ENCODE measurements around the gene CREB1. TPM values are rescaled to one million over a fixed set of nuclear protein-coding genes. Genes with fewer than 3 reads are reported as not detected.

Gene CREB1
- total and polyA plus RNA-seq, 10 of the 15 experiments (the other 5 are each of a cell fraction or from before 2014, with no cell fraction given): 13.4 to 76.9 (median 39.5) TPM

- TF ChIP-seq ZBTB40 (IDR thresholded peaks at IDR 0.05; ENCODE audit: borderline replicate concordance) (no peak), CEBPZ (IDR thresholded peaks at IDR 0.05; ENCODE audit: low read depth, low read length) (no peak), HCFC1 (IDR thresholded peaks at IDR 0.05; ENCODE audit: low read length) (no peak), STAT3 (IDR thresholded peaks at IDR 0.05; ENCODE audit: low read depth, low read length) (no peak), LARP7 (IDR thresholded peaks at IDR 0.05) (no peak), RBBP5 (conservative IDR thresholded peaks at IDR 0.05) (no peak), HDGF (IDR thresholded peaks at IDR 0.05) (no peak), BCL3 (IDR thresholded peaks at IDR 0.05; ENCODE audit: borderline replicate concordance, insufficient read depth, low read depth, low read length, poor library complexity, severe bottlenecking) (no peak), RCOR1 (conservative IDR thresholded peaks at IDR 0.05; ENCODE audit: low read depth, low read length) (no peak)
- TF ChIP-seq, protein P1, sequence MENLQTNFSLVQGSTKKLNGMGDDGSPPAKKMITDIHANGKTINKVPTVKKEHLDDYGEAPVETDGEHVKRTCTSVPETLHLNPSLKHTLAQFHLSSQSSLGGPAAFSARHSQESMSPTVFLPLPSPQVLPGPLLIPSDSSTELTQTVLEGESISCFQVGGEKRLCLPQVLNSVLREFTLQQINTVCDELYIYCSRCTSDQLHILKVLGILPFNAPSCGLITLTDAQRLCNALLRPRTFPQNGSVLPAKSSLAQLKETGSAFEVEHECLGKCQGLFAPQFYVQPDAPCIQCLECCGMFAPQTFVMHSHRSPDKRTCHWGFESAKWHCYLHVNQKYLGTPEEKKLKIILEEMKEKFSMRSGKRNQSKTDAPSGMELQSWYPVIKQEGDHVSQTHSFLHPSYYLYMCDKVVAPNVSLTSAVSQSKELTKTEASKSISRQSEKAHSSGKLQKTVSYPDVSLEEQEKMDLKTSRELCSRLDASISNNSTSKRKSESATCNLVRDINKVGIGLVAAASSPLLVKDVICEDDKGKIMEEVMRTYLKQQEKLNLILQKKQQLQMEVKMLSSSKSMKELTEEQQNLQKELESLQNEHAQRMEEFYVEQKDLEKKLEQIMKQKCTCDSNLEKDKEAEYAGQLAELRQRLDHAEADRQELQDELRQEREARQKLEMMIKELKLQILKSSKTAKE (IDR thresholded peaks at IDR 0.05; ENCODE audit: low read depth, poor library complexity, severe bottlenecking): no peak
- TF ChIP-seq, protein P2, sequence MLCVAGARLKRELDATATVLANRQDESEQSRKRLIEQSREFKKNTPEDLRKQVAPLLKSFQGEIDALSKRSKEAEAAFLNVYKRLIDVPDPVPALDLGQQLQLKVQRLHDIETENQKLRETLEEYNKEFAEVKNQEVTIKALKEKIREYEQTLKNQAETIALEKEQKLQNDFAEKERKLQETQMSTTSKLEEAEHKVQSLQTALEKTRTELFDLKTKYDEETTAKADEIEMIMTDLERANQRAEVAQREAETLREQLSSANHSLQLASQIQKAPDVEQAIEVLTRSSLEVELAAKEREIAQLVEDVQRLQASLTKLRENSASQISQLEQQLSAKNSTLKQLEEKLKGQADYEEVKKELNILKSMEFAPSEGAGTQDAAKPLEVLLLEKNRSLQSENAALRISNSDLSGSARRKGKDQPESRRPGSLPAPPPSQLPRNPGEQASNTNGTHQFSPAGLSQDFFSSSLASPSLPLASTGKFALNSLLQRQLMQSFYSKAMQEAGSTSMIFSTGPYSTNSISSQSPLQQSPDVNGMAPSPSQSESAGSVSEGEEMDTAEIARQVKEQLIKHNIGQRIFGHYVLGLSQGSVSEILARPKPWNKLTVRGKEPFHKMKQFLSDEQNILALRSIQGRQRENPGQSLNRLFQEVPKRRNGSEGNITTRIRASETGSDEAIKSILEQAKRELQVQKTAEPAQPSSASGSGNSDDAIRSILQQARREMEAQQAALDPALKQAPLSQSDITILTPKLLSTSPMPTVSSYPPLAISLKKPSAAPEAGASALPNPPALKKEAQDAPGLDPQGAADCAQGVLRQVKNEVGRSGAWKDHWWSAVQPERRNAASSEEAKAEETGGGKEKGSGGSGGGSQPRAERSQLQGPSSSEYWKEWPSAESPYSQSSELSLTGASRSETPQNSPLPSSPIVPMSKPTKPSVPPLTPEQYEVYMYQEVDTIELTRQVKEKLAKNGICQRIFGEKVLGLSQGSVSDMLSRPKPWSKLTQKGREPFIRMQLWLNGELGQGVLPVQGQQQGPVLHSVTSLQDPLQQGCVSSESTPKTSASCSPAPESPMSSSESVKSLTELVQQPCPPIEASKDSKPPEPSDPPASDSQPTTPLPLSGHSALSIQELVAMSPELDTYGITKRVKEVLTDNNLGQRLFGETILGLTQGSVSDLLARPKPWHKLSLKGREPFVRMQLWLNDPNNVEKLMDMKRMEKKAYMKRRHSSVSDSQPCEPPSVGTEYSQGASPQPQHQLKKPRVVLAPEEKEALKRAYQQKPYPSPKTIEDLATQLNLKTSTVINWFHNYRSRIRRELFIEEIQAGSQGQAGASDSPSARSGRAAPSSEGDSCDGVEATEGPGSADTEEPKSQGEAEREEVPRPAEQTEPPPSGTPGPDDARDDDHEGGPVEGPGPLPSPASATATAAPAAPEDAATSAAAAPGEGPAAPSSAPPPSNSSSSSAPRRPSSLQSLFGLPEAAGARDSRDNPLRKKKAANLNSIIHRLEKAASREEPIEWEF (IDR thresholded peaks at IDR 0.05; ENCODE audit: insufficient replicate concordance, low read depth, low read length): no peak
These were observed 31.8 kb downstream of the CREB1 start (continued) for GRCh38 chr2:207561386-207562080.
